Endothelial cell of umbilical vein (primary cell): Measurements from ENCODE around the gene TCHP. TPM values are rescaled to one million over a fixed set of nuclear protein-coding genes. Genes with fewer than 3 reads are reported as not detected.

ENCODE experiments used
- BruUV-seq: library from RNA; stranded (reverse); fragments of 400-500 nt; replicated peaks from 2 replicates; lab custom pipeline; 2021; lab: Mats Ljungman, UMichigan
- CTCF ChIA-PET: fragments of 300-600, 350-600 bp; sonication (Branson Sonifier 250); formaldehyde crosslinking; loops from one replicate; lab custom pipeline; 2021; ENCODE audit warnings: antibody characterized with exemption, inconsistent platforms; lab: Charles Lee
- POLR2A ChIA-PET: fragments of 300-600, 350-600 bp; sonication (Branson Sonifier 250); formaldehyde crosslinking; loops from one replicate; lab custom pipeline; 2021; ENCODE audit warnings: antibody characterized with exemption, inconsistent platforms; lab: Charles Lee
- DNase-seq: peaks from one replicate; pipeline ENCODE4 v3.0.0-alpha.2; 2011; ENCODE audit warnings: low read depth, low spot score
- FAIRE-seq: peaks from 2 replicates; lab custom pipeline; 2011; peaks lifted over from hg19 to GRCh38; lab: Jason Lieb, UNC
- H2AFZ ChIP-seq: 2 replicates; pipeline ENCODE4 v1.6.0; 2012; ENCODE audit warnings: low read depth, low read length, control low read depth, inconsistent platforms
- H3K27ac ChIP-seq: 2 replicates; pipeline ENCODE4 v1.5.1; 2011; ENCODE audit warnings: low read depth, mild to moderate bottlenecking, control low read depth, low read length, moderate library complexity; ENCODE audit not compliant: insufficient read depth
- H3K27me3 ChIP-seq, 2 experiments: 2 replicates each; pipeline versions ENCODE4 v1.6.0 to v1.6.1; 2011; ENCODE audit warnings: low read length in 2 of 2, mixed read lengths in 1 of 2; ENCODE audit not compliant: control insufficient read depth in 2 of 2, insufficient read depth in 2 of 2
- H3K36me3 ChIP-seq, 2 experiments: 2 replicates in 1 of 2; 3 replicates in 1 of 2; pipeline ENCODE4 v1.5.1; 2011; ENCODE audit warnings: low read length in 2 of 2, mild to moderate bottlenecking in 1 of 2, moderate library complexity in 1 of 2; ENCODE audit not compliant: control insufficient read depth in 2 of 2, insufficient read depth in 2 of 2; ENCODE audit errors: extremely low read depth in 1 of 2
- H3K4me1 ChIP-seq: 3 replicates; pipeline ENCODE4 v1.5.1; 2011; ENCODE audit warnings: mild to moderate bottlenecking, low read length; ENCODE audit not compliant: control insufficient read depth, insufficient read depth; ENCODE audit errors: extremely low read depth
- H3K4me2 ChIP-seq: 2 replicates; pipeline ENCODE4 v1.6.1; 2011; ENCODE audit warnings: low read length, control low read depth, mixed read lengths; ENCODE audit not compliant: insufficient read depth
- H3K4me3 ChIP-seq, 3 experiments: fragments of 200-600 bp in 1 of 3; sonication (generic), shearing (Covaris generic) in 1 of 3; replicated peaks in 1 of 3; 2 replicates each; pipeline ENCODE4 v1.5.1; 2011 to 2016; ENCODE audit warnings: control low read depth in 3 of 3, low read length in 3 of 3, mild to moderate bottlenecking in 2 of 3, inconsistent platforms in 1 of 3, low read depth in 1 of 3, moderate library complexity in 1 of 3; ENCODE audit not compliant: insufficient read depth in 1 of 3
- H3K79me2 ChIP-seq: 2 replicates; pipeline ENCODE4 v1.6.0; 2012; ENCODE audit warnings: low read length, inconsistent platforms; ENCODE audit not compliant: control insufficient read depth, insufficient read depth
- H3K9ac ChIP-seq: replicated peaks from 2 replicates; pipeline ENCODE3; 2011; ENCODE audit warnings: low read length, control low read depth; ENCODE audit not compliant: insufficient read depth; ENCODE audit errors: extremely low read depth
- H3K9me1 ChIP-seq: replicated peaks from 3 replicates; pipeline ENCODE4 v1.6.0; 2011; ENCODE audit warnings: mild to moderate bottlenecking, low read length; ENCODE audit not compliant: control insufficient read depth, insufficient read depth; ENCODE audit errors: extremely low read depth
- H3K9me3 ChIP-seq: replicated peaks from 2 replicates; pipeline ENCODE4 v1.5.1; 2012; ENCODE audit warnings: low read length, inconsistent platforms; ENCODE audit not compliant: control insufficient read depth, insufficient read depth
- H4K20me1 ChIP-seq: replicated peaks from 2 replicates; pipeline ENCODE3; 2011; ENCODE audit warnings: mild to moderate bottlenecking, low read length; ENCODE audit not compliant: control insufficient read depth, insufficient read depth; ENCODE audit errors: extremely low read depth
- CTCF ChIP-seq, 2 donors: IDR thresholded peaks; 1 replicate in 1 of 2; 2 replicates in 1 of 2; pipeline ENCODE4 v1.5.1; 2011; ENCODE audit warnings: low read length in 2 of 2, mild to moderate bottlenecking in 2 of 2, moderate library complexity in 2 of 2, control low read depth in 1 of 2, inconsistent platforms in 1 of 2, low read depth in 1 of 2; ENCODE audit not compliant: insufficient read depth in 1 of 2; ENCODE audit errors: extremely low read depth in 1 of 2
- EZH2 ChIP-seq: IDR thresholded peaks from 2 replicates; pipeline ENCODE4 v1.6.1; 2012; ENCODE audit warnings: borderline replicate concordance, low read depth, mild to moderate bottlenecking, moderate library complexity, low read length, inconsistent platforms; ENCODE audit not compliant: severe bottlenecking
- FOS ChIP-seq: IDR thresholded peaks from 2 replicates; pipeline ENCODE4 v1.6.1; 2011; ENCODE audit warnings: mild to moderate bottlenecking, low read length, moderate library complexity, borderline replicate concordance; ENCODE audit not compliant: insufficient read depth
- GATA2 ChIP-seq: IDR thresholded peaks from 2 replicates; pipeline ENCODE4 v1.7.0; 2011; ENCODE audit warnings: low read depth, mild to moderate bottlenecking, moderate library complexity, mixed read lengths, low read length; ENCODE audit not compliant: insufficient read length, insufficient read depth
- JUN ChIP-seq: IDR thresholded peaks from 2 replicates; pipeline ENCODE4 v1.6.1; 2011; ENCODE audit warnings: borderline replicate concordance, low read depth; ENCODE audit not compliant: insufficient read length, insufficient read depth
- MYC ChIP-seq: IDR thresholded peaks from one replicate; pipeline ENCODE4 v1.6.1; 2011; ENCODE audit warnings: mild to moderate bottlenecking, low read depth, low read length
- POLR2A ChIP-seq: IDR thresholded peaks from 2 replicates; pipeline ENCODE4 v1.6.1; 2012; ENCODE audit warnings: low read depth, mild to moderate bottlenecking, control low read depth, low read length
- POLR2AphosphoS5 ChIP-seq: IDR thresholded peaks from 2 replicates; pipeline ENCODE4 v1.6.1; 2012; ENCODE audit warnings: low read depth, mild to moderate bottlenecking, control low read depth, low read length, moderate library complexity; ENCODE audit not compliant: insufficient read depth
- dilution Hi-C: fragments of 300-500 bp; cut with MboI; formaldehyde crosslinking; loops from one replicate; pipeline ENCODE4 v1.15.0; 2019; ENCODE audit warnings: low sequenced_read_pairs; ENCODE audit not compliant: extremely low pct_ligation_motif_present
- intact Hi-C: fragments of 100-400 bp; cut with micrococcal nuclease; formaldehyde crosslinking; loops from one replicate; pipeline ENCODE4 v1.10.0; 2022
- polyA plus RNA-seq, 4 experiments: library from polyadenylated mRNA; depleted of rRNA in 3 of 4; stranded (reverse) in 3 of 4; unstranded in 1 of 4; fragments of >200 nt; gene quantifications; 2 replicates each; pipeline versions ENCODE4 v1.2.1 to v1.2.3, GENCODE V29; 2011 to 2012; ENCODE audit warnings: missing spikeins in 1 of 4
- total RNA-seq: library from RNA; stranded (reverse); gene quantifications from 2 replicates; pipeline ENCODE4 v1.2.3, GENCODE V29; 2021
- TF ChIP-seq, protein P1 (sequence below): IDR thresholded peaks from 2 replicates; pipeline ENCODE4 v1.6.1; 2011; ENCODE audit not compliant: insufficient read depth, insufficient read length

The TCHP gene
- total and polyA plus RNA-seq, 2 donors (not counting 3 experiments of a cell fraction or from before 2014, with no cell fraction given), result 12.9 to 24.3 TPM

DNA sequence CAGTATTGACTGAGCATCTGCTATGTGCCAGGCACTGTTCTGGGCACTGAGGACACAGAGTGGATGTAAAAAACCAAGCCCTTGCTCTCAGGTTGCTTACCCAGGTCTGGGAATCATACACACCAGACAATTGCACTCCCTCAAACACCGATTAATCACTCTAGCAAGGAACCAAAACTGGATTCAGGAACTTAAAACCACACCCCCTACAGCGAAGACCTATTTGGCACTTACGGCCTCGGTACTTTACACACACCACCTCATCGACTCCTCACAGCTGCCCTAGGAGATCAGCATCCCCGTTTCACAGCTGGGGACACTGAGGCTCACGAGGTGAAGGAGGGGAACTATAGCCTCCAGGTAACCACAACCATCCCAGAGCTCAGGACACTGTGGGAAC lies 21.3 kb upstream of the TCHP start:
- dilution Hi-C loops, result no loop called here
- POLR2A ChIA-PET, result no interaction called here

More for the DNA sequence above, 21.3 kb upstream of the TCHP start:
- H3K4me2 ChIP-seq, result peak overlapping the region; percentile 47
- peak overlapping the region in 2 of 3 experiments; percentile 61 to 76 for H3K4me3 ChIP-seq
- H3K27ac ChIP-seq, result no peak overlapping the region
- no peak for FAIRE-seq
- H3K79me2 ChIP-seq, result peaks cover 30% of the 10 kb centered on the region
- H3K9me3 ChIP-seq, result no peaks in the 10 kb centered on the region
- H2AFZ ChIP-seq, result no peak overlapping the region
- H3K27me3 ChIP-seq, result no peaks in the 10 kb centered on the region
- no peaks in the 10 kb centered on the region for H3K36me3 ChIP-seq
- TF ChIP-seq POLR2AphosphoS5 (no peak), EZH2 (no peak), POLR2A (no peak), JUN (no peak), FOS (no peak), MYC (no peak), GATA2 (no peak), CTCF (IDR thresholded peaks at IDR 0.05; ENCODE audit: extremely low read depth in 1 of 2, insufficient read depth in 1 of 2, low read depth in 1 of 2, low read length in 2 of 2) (no peak)
- TF ChIP-seq, protein P1, sequence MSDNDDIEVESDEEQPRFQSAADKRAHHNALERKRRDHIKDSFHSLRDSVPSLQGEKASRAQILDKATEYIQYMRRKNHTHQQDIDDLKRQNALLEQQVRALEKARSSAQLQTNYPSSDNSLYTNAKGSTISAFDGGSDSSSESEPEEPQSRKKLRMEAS, result no peak
- no TSS peak for BruUV-seq
- CTCF ChIA-PET, result interaction anchor here (1.0 to 3.8 kb wide), 2 partner anchors 25 to 73 kb away, joined by 3 to 27 read pairs; no protein-coding TSS in a partner anchor
- H3K9ac ChIP-seq, result no peak overlapping the region
- no peaks in the 10 kb centered on the region for H3K9me1 ChIP-seq
- no peaks in the 10 kb centered on the region for H4K20me1 ChIP-seq
- intact Hi-C loops, result no loop called here
- peaks cover 17% of the 10 kb centered on the region for H3K4me1 ChIP-seq
- DNase-seq, result no peak
